Tibial nerve (tissue), 3 donors: ENCODE measurements around the gene XPNPEP2.

Experiments
- CTCF ChIP-seq, 5 experiments: fragments of 200-600 bp in 3 of 5; fragments of 450-650 bp in 2 of 5; sonication (generic) in 3 of 5; IDR thresholded peaks; one replicate each; pipeline ENCODE4 v1.5.1; 2016 to 2019; ENCODE audit warnings: antibody characterized with exemption in 5 of 5, mild to moderate bottlenecking in 3 of 5, moderate library complexity in 2 of 5
- POLR2A ChIP-seq, 2 donors: fragments of 450-650 bp; IDR thresholded peaks; one replicate each; pipeline ENCODE4 v1.6.1; 2017; ENCODE audit warnings: antibody characterized with exemption in 2 of 2, mild to moderate bottlenecking in 2 of 2, moderate library complexity in 2 of 2

- no peak for TF ChIP-seq CTCF (IDR thresholded peaks at IDR 0.05)
- TF ChIP-seq POLR2A (IDR thresholded peaks at IDR 0.05), result no peak
Measured at GRCh38 chrX:129706400-129707072, 32.2 kb upstream of the XPNPEP2 start.
